ENCODE results near the gene NPAT.
"Not testable (repeated sequence)": the region's sequence is repeated elsewhere in the genome, so short reads cannot be mapped to it uniquely, and the experiment has no call there.

Gene NPAT

DNA sequence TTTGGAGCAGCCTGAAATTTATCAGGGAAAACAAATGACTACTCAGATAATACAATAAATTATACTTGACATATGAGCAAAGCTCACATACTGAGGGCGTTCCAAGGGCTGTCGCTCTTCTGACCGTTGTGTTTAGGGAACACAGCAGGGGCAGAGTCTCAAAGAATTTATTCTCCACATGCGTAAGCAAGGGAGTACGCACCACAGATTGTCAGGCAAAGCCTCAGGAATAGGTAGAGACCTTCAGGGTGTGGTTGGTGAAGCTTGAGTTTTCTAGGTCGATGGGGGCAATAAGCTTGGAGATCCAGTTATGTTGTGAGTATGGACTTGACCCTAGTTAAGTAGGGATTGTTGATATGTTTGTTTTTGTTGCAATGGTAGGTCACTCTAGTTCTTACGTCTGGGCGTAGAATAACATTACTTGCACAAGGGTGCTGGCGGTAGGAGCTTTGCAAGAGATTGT lies 100.2 kb downstream of the NPAT start:
- DNase-seq, result no peak
- peaks cover 20% of the 10 kb centered on the region for H3K4me1 Mint-ChIP-seq
- TF ChIP-seq, protein P1, sequence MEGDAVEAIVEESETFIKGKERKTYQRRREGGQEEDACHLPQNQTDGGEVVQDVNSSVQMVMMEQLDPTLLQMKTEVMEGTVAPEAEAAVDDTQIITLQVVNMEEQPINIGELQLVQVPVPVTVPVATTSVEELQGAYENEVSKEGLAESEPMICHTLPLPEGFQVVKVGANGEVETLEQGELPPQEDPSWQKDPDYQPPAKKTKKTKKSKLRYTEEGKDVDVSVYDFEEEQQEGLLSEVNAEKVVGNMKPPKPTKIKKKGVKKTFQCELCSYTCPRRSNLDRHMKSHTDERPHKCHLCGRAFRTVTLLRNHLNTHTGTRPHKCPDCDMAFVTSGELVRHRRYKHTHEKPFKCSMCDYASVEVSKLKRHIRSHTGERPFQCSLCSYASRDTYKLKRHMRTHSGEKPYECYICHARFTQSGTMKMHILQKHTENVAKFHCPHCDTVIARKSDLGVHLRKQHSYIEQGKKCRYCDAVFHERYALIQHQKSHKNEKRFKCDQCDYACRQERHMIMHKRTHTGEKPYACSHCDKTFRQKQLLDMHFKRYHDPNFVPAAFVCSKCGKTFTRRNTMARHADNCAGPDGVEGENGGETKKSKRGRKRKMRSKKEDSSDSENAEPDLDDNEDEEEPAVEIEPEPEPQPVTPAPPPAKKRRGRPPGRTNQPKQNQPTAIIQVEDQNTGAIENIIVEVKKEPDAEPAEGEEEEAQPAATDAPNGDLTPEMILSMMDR (IDR thresholded peaks at IDR 0.05), result no peak
- H3K9me3 Mint-ChIP-seq, result peaks cover 3% of the 10 kb centered on the region
- peak overlapping the region; percentile 92 for H3K4me3 Mint-ChIP-seq
- peaks cover 16% of the 10 kb centered on the region for H3K36me3 Mint-ChIP-seq (ENCODE audit: low read depth)
- H3K27me3 Mint-ChIP-seq (ENCODE audit: low read depth, poor library complexity), result peaks cover 10% of the 10 kb centered on the region
- H3K27ac Mint-ChIP-seq, result no peak overlapping the region

DNA sequence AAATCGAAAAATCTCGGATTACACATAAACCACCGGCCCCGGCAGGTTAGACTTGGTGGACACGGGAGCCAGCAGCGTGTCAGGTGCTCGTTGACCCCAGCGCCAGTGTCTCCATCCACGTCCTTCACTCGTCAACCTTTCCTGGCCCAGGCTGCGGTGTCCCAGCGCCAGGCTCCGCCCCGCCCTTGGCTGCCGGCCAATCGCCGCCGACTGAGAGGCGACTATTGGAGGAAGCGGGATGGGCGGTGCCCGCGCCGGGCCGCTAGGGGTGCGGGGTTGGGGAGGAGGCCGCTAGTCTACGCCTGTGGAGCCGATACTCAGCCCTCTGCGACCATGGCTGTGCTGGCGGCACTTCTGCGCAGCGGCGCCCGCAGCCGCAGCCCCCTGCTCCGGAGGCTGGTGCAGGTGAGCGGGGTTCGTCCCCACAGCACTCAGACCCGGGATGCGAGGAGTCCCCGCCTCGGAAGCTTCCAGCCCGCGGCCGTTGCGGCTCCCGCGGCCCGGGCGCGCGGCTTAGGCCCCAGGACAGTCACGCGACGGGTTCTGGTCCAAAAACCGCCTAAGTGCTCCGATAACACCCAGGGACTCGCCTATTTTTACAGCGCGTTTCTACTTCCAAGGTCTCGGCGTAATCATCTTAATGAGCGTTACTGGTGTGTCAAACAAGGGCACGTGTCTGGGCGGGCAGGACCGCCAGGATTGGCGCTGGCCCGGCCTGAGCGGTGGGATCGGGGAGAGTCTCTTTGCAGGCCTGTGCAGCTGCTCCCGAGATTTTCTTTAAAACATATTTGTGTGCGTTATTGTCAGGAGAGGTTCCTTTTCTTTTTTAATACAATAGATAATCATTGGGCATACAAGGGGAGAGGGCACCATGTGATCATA lies 100.9 kb downstream of the NPAT start, which contains the start of gene ACAT1:
TSS of gene ACAT1 (plus strand) at position 294 of the 882 bp plus-strand sequence. CDS start at position 334, 40 bp downstream.
- Mint-ChIP-seq H3K4me3 (peak within 1 kb of the TSS; percentile 92), H3K27ac (no peak within 1 kb of the TSS), H3K9me3 (peaks cover 3% of the 10 kb centered on the region), H3K27me3 (ENCODE audit: low read depth, poor library complexity) (peaks cover 10% of the 10 kb centered on the region), H3K4me1 (peaks cover 20% of the 10 kb centered on the region), H3K36me3 (ENCODE audit: low read depth) (peaks cover 13% of the 10 kb centered on the region)
- TF ChIP-seq, protein P1 (IDR thresholded peaks at IDR 0.05), result no peak
- peak; percentile 96 for DNase-seq

DNA sequence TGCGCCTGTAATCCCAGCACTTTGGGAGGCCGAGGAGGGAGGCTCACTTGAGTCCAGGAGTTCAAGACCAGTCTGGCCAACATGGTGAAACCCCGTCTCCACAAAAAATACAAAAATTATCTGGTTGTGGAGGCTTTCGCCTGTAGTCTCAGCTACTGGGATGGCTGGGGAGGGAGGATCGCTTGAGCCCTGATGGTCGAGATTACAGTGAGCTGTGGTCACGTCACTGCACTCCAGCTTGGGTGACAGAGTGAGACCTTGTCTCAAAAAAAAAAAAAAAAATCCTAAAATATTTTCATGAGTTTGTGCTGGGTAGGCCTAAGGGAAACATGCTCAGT lies 101.5 kb downstream of the NPAT start:
- H3K27me3 Mint-ChIP-seq (ENCODE audit: low read depth, poor library complexity); H3K9me3 Mint-ChIP-seq; H3K36me3 Mint-ChIP-seq (ENCODE audit: low read depth); DNase-seq; H3K27ac Mint-ChIP-seq: not testable (repeated sequence)
- Mint-ChIP-seq H3K4me1 (peaks cover 20% of the 10 kb centered on the region), H3K4me3 (peak overlapping the region; percentile 36)

DNA sequence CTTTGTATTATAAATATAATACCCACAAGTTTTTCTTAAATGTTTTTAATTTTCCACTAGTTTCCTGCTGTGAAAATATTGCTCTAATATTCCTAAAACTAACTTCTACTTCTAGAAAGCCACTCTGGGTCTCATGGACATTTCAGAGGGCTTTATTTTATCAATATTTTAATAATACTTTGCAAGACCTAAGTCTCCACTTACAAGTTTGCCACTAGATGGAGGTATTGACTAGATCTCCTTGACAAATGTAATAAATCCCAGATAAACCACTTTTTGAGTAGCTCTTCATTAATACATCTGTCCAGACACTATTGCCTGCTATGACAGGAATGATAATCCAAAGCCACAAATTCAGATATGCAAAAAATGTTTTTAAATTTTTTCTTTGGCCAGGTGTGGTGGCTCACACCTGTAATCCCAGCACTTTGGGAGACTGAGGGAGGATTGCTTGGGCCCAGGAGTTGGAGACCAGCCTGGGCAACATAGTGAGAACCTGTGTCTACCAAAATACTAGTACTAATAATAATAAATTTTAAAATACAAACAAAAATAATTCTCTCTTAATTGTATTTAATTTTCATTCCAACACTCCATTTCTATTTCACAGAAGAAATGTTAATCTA lies 104.6 kb downstream of the NPAT start:
- peaks cover 8% of the 10 kb centered on the region for H3K36me3 Mint-ChIP-seq (ENCODE audit: low read depth)
- H3K9me3 Mint-ChIP-seq, result no peaks in the 10 kb centered on the region
- TF ChIP-seq, protein P1 (IDR thresholded peaks at IDR 0.05), result peak; percentile 53
- DNase-seq, result no peak
- no peak overlapping the region for H3K27ac Mint-ChIP-seq
- no peak overlapping the region for H3K4me3 Mint-ChIP-seq
- H3K4me1 Mint-ChIP-seq, result peaks cover 19% of the 10 kb centered on the region
- H3K27me3 Mint-ChIP-seq (ENCODE audit: low read depth, poor library complexity), result peaks cover 10% of the 10 kb centered on the region

DNA sequence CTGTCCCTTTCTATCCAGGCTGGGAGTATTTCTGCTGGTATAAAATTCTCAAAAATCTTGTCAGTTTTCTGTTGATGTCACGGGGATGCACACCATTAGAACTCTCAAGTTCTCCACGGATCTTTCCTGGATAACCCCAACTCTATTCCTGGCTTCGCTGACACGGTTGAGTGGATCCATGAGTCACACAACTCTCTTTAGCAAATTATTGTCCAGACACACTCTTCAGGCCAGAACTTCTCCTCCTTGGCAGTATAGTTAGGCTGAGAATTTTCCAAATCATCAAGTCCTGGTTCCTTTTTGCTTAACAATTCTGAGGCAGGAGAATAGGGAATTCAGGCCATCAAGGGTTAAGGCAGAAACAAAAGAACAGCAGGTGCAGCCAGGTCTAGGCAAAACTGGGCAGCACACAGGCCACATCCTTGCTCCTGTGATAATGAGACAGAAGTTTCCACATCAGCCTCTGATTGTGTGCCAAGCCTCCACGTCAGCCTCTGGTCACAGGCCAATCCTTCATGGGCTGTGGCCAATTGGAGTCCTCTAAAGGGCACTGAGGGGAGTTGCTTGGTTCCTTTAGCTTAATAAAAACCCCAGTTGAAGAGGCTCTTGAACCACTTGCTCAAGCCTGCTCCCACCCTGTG lies 106.8 kb downstream of the NPAT start:
- H3K9me3 Mint-ChIP-seq, result no peaks in the 10 kb centered on the region
- TF ChIP-seq, protein P1 (IDR thresholded peaks at IDR 0.05), result no peak
- H3K27ac Mint-ChIP-seq, result no peak overlapping the region
- H3K4me3 Mint-ChIP-seq, result no peak overlapping the region
- H3K27me3 Mint-ChIP-seq (ENCODE audit: low read depth, poor library complexity), result peaks cover under 1% of the 10 kb centered on the region
- DNase-seq, result no peak
- H3K36me3 Mint-ChIP-seq (ENCODE audit: low read depth), result peaks cover 8% of the 10 kb centered on the region
- H3K4me1 Mint-ChIP-seq, result peaks cover 7% of the 10 kb centered on the region

DNA sequence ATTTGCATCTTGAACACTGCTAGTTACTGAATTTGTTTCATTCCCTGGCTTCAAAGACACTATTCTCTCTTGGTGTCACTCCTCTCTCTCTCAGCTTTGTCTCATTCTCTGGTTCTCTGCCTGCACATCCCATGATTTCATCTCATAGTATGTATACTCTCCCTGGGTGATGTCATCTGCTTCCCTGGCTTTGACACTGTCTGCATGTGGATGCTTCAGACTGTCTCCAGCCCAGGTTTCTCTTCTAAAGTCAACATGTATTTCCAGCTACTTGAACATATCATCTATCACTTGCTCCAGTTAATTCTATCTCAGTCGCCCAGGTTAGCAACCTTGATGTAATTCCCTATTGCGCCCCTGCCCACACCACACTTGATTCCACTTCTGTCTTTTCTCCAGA lies 110.4 kb downstream of the NPAT start:
- Mint-ChIP-seq H3K27me3 (ENCODE audit: low read depth, poor library complexity) (no peaks in the 10 kb centered on the region), H3K9me3 (no peaks in the 10 kb centered on the region), H3K4me3 (no peak overlapping the region)

More for the DNA sequence above, 110.4 kb downstream of the NPAT start:
- peaks cover 7% of the 10 kb centered on the region for H3K4me1 Mint-ChIP-seq
- TF ChIP-seq, protein P1 (IDR thresholded peaks at IDR 0.05), result no peak
- H3K27ac Mint-ChIP-seq, result peak overlapping the region; percentile 23
- DNase-seq, result no peak
- H3K36me3 Mint-ChIP-seq (ENCODE audit: low read depth), result peaks cover 8% of the 10 kb centered on the region
